NCI-H748 (cell line): ENCODE results near the gene GON7.
"Not testable (repeated sequence)": the region's sequence is repeated elsewhere in the genome, so short reads cannot be mapped to it uniquely, and the experiment has no call there.

Experiments
- DNase-seq: peaks from one replicate; lab custom pipeline; 2025; ENCODE audit not compliant: unreplicated experiment; lab: John Stamatoyannopoulos, UW

The GON7 gene

GRCh38 chr14:93159625-93160352 lies 47.1 kb downstream of the GON7 start:
- DNase-seq: not testable (repeated sequence)

GRCh38 chr14:93158349-93158748 lies 48.5 kb downstream of the GON7 start:
- not testable (repeated sequence) for DNase-seq

GRCh38 chr14:93156693-93157369 lies 50.0 kb downstream of the GON7 start:
- no peak for DNase-seq

- DNase-seq: no peak
Observed at GRCh38 chr14:93155667-93156066, 51.2 kb downstream of the GON7 start.

GRCh38 chr14:93153121-93153520 lies 53.7 kb downstream of the GON7 start:
- no peak for DNase-seq
